ENCODE measurements around the gene FZD10. TPM values are rescaled to one million over a fixed set of nuclear protein-coding genes. Genes with fewer than 3 reads are reported as not detected.

Gene FZD10
- total RNA-seq, 1 donor from 2014 or later = not detected

- ChIA-PET CTCF (no interaction called here), POLR2A (no interaction called here)
- no peak overlapping the region for H3K4me3 Mint-ChIP-seq
- intact Hi-C loops (cut with micrococcal nuclease) = no loop called here
- H3K4me1 Mint-ChIP-seq = no peaks in the 10 kb centered on the region
- no peak for ATAC-seq (ENCODE audit: low read depth)
- H3K27me3 Mint-ChIP-seq = peaks cover 12% of the 10 kb centered on the region
- TF ChIP-seq CTCF (IDR thresholded peaks at IDR 0.05) = no peak
- no peak for DNase-seq
- H3K36me3 Mint-ChIP-seq (ENCODE audit: low read depth) = no peaks in the 10 kb centered on the region
- H3K9me3 Mint-ChIP-seq = peaks cover 4% of the 10 kb centered on the region
- H3K27ac Mint-ChIP-seq = no peak overlapping the region
These were observed 7.0 kb downstream of the FZD10 start for GRCh38 chr12:130169256-130169655.

- no peak for ATAC-seq (ENCODE audit: low read depth)
These were observed 7.7 kb downstream of the FZD10 start for GRCh38 chr12:130169924-130170323.

GRCh38 chr12:130170611-130171010 lies 8.3 kb downstream of the FZD10 start:
- no peak for ATAC-seq (ENCODE audit: low read depth)
- peaks cover 4% of the 10 kb centered on the region for H3K9me3 Mint-ChIP-seq
- DNase-seq = no peak
- ChIA-PET POLR2A (no interaction called here), CTCF (no interaction called here)
- peaks cover 6% of the 10 kb centered on the region for H3K27me3 Mint-ChIP-seq
- no peak for TF ChIP-seq CTCF (IDR thresholded peaks at IDR 0.05)
- no peak overlapping the region for H3K4me3 Mint-ChIP-seq
- H3K36me3 Mint-ChIP-seq (ENCODE audit: low read depth) = no peaks in the 10 kb centered on the region
- H3K27ac Mint-ChIP-seq = no peak overlapping the region
- intact Hi-C loops (cut with micrococcal nuclease) = no loop called here
- no peaks in the 10 kb centered on the region for H3K4me1 Mint-ChIP-seq

More at GRCh38 chr12:130169924-130170323, 7.7 kb downstream of the FZD10 start:
- Mint-ChIP-seq H3K4me3 (no peak overlapping the region), H3K9me3 (peaks cover 4% of the 10 kb centered on the region), H3K27ac (no peak overlapping the region), H3K36me3 (ENCODE audit: low read depth) (no peaks in the 10 kb centered on the region), H3K4me1 (no peaks in the 10 kb centered on the region), H3K27me3 (peaks cover 11% of the 10 kb centered on the region)
- DNase-seq = no peak
- TF ChIP-seq CTCF (IDR thresholded peaks at IDR 0.05) = no peak
- intact Hi-C loops (cut with micrococcal nuclease) = no loop called here
- CTCF ChIA-PET = no interaction called here
- POLR2A ChIA-PET = no interaction called here

GRCh38 chr12:130177635-130178242 lies 15.5 kb downstream of the FZD10 start:
- no peaks in the 10 kb centered on the region for H3K36me3 Mint-ChIP-seq (ENCODE audit: low read depth)
- DNase-seq = no peak
- ChIA-PET POLR2A (no interaction called here), CTCF (no interaction called here)
- H3K4me3 Mint-ChIP-seq = no peak overlapping the region
- H3K27me3 Mint-ChIP-seq = no peaks in the 10 kb centered on the region
- no peaks in the 10 kb centered on the region for H3K4me1 Mint-ChIP-seq
- no peak overlapping the region for H3K27ac Mint-ChIP-seq
- intact Hi-C loops (cut with micrococcal nuclease) = no loop called here
- no peak for TF ChIP-seq CTCF (IDR thresholded peaks at IDR 0.05)
- peaks cover 11% of the 10 kb centered on the region for H3K9me3 Mint-ChIP-seq
- ATAC-seq (ENCODE audit: low read depth) = no peak

- DNase-seq (no peak), ATAC-seq (ENCODE audit: low read depth) (no peak)
- Mint-ChIP-seq H3K27me3 (no peaks in the 10 kb centered on the region), H3K4me3 (no peak overlapping the region), H3K4me1 (no peaks in the 10 kb centered on the region), H3K36me3 (ENCODE audit: low read depth) (no peaks in the 10 kb centered on the region), H3K9me3 (peaks cover 13% of the 10 kb centered on the region), H3K27ac (no peak overlapping the region)
- no peak for TF ChIP-seq CTCF (IDR thresholded peaks at IDR 0.05)
- CTCF ChIA-PET = no interaction called here
- intact Hi-C loops (cut with micrococcal nuclease) = no loop called here
- POLR2A ChIA-PET = no interaction called here
These were observed 16.0 kb downstream of the FZD10 start for GRCh38 chr12:130178282-130178681.

Data from activated B cell treated with CpG ODN at 0.5 μM for 24 hours (primary cell).